HG02981 (cell line): Measurements from ENCODE around the gene BCAM.
"Not testable (repeated sequence)": the region's sequence is repeated elsewhere in the genome, so short reads cannot be mapped to it uniquely, and the experiment has no call there.

Experiments
- ATAC-seq: cut with Tn5 transposase; IDR thresholded peaks from one replicate; pipeline ENCODE4 v1.9.1; 2021; ENCODE audit warnings: mild to moderate bottlenecking, moderate library complexity; ENCODE audit not compliant: unreplicated experiment

Gene BCAM

DNA sequence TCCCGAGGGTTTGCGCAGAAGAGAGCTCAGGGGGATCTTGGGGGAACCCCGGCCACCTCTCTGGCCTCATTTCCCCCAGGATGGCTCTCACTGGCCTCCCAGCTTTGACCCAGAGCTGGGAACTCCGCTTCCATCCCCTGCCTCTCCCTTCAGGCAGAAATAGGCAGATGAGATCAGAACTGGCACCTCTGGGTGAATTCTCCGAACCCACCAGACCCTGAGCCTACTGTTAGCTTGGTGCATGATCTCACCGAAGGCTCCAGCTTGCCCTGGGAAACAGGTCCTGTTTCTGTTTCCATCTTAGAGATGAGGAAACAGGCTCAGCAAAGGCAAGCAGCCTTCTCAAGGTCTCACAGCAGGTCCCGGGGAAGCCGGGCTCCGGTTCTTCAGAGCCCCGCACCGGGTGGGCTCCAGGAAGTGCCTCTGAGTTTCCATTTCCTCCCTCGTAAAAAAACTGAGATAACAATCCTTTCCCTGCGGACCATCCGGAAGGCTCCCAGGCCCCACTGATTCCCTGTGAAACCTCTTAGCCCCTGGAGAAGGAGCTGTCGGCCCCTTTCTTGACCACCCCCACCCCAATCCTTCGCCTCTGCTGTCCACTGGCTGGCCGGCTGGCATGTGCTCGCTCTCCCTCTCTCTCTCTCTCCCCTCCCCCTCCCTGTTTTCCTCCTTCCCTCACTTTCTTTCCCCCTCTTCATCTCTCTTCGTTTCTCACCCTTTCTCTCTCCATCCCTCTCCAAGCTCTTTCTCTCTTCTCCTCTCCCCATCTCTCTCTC is 39.3 kb downstream of the BCAM start:
- no peak for ATAC-seq

DNA sequence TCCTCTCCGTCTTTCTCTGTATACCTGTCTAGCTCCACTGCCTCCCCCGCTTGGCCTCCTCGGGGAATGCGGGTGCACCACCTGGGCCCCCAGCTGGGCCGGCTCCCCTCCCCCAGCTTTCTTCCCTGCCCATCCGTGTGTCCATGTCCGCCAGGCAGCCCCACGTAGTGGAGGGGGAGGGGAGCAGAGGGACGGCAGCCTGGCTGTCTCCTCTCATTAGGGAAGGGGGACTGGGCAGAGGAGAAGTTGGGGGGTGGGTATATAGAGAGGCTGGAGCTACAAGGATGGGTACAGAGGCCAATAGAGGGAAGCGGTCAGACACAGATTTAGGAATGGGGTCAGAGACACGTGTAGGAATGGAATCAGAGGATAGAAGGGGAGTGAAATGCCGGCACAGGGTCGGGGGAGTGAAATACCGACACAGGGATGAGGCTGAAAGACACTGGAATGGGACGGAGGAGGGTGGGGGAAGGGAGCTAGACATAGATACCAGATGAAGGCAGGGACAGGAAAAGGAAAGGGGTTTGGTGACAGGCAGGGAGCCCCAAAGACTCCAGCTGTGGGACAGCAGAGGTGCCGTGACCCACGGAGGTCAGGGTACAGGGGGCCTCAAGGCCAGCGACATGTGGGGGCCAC is 40.0 kb downstream of the BCAM start:
- ATAC-seq: no peak

DNA sequence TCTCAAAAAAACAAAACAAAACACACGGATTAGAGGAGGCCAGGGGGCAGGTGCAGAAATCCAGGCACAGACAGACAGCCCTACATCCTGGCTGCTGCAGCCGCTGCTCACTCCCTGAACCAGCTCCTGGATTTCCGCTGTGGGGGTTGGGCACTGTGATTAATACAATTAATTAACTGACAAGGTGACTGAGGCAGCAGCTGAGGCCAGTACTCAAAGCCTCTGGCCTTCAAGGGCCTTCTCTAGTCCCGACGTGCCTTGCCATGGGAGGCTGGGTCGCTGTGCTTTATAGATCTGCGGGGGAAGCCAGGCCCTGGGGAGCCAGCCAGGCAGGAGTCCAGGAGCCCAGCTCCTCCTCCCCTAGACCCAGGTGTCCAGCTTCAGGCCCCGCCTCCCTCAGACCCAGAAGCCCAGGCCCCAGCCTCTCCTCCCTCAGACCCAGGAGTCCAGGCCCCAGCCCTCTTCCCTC is 41.8 kb downstream of the BCAM start:
- no peak for ATAC-seq

DNA sequence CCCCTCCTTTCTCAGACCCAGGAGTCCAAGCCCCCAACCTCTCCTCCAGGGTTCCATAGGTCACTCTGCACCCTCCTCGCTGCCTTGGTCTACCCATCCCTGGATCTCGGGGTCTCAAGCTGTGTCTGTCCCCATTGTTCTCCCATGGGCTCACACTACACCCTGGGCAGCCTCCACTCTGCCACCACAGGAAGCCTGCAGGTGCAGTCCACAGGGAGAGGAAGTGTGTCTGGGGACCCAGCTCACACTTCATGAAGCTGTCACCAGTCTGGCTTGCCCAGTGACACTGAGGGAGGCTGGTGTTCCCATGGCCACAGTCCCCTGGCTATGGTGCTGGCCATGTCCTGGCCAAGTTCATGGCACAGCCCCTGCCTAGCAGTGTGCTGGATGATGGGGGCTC is 42.5 kb downstream of the BCAM start:
- ATAC-seq: no peak

DNA sequence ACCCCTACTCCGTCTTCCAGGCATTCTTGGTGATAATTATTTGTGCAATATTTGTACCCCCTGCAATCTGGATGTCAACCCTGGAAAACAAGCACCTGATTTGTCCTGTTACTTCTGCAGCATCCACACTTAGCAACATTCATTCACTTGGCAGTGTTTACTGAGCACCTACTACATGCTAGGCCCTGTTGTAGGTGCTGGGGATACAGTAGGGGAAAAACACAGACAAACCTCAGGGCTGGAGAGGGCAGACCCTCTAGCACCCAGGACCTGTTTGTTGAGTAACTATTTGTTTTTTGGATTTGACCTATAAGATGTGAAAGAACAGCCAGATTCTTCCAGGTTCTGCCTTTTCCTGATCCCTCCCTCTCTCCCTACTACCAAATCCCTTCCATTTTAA is 46.7 kb downstream of the BCAM start:
- no peak for ATAC-seq

DNA sequence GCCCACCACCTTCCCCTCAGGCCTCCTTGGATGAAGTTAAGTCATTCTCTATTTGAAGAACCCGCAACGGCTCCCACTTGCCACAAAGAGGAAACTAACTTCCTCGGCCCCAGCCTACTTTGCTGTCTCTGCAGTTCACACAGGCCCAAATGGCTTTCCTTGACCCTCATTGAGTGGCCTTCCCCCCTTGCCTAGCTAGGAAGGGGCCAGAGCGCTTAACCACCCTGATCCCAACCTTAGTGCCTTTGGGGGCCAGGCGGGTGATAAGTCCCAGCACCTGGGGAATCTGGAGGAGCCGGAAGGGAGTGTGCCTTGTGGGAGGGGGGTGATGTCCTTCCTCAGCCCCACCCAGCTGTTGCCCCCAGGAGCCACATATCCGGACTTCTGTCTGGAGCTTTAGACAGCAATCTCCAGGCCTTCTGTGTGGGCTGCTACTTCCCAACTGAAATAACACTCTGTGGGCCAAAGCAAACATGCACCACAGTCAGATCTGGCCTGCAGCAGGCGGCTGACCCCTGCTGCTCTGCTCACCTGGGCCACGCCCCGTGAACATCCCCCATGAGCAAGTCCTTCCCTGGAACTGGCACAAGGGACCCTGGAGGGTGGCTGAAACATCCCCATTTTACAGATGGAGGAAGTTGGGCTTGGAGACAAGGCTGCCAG is 47.6 kb downstream of the BCAM start:
- no peak for ATAC-seq

- no peak for ATAC-seq
These were observed 48.9 kb downstream of the BCAM start for GRCh38 chr19:44857837-44858236.

- ATAC-seq: not testable (repeated sequence)
These were observed 52.7 kb downstream of the BCAM start for GRCh38 chr19:44861576-44861975.

DNA sequence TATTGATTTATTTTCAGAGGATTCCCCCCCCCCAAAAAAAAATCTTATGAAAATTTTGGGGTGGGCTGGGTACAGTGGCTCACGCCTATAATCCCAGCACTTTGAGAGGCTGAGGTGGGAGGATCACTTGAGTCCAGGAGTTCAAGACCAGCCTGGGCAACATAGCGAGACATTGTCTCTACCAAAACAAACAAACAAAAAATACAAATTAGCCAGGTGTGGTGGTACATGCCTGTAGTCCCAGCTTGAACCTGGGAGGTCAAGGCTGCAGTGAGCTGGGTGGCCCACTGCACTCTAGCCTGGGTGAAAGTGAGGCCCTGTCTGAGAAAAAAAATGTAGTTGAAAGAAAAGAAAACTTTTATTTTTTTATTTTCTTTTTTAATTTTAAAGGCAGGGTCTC is 55.1 kb downstream of the BCAM start:
- ATAC-seq: no peak

- ATAC-seq: no peak
These were observed 56.4 kb downstream of the BCAM start for GRCh38 chr19:44865196-44865767.

GRCh38 chr19:44866664-44867063 is 57.8 kb downstream of the BCAM start:
- no peak for ATAC-seq

- no peak for ATAC-seq
These were observed 58.7 kb downstream of the BCAM start for GRCh38 chr19:44867578-44867977.

- ATAC-seq: no peak
These were observed 61.0 kb downstream of the BCAM start for GRCh38 chr19:44869733-44870470.
